ENCODE results near the gene SAMD7.

The SAMD7 gene

DNA sequence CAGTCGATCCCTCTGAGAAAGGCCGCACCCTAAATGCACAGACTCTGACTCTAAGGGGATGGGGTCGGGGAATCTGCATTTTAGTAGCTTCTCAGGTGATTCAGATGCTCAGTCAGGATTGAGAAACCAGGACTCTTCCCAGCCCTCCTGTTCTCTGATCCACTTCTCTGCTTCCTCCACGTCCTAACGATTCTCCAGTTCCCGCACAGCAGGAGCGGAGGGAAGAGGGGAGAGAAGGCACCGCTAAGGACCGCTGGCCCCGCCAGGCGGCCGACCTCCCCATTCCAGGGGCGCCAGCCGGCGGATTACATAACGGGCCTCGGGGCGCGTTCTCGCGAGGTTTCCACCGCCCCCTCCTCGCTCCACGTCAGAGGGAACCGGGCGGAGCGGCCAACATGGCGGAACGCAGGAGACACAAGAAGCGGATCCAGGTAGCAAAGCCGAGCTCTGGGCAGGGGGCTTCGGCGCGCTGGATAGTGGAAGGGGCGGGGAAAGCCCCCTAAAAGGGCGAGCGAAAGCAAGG, 55.1 kb downstream of the SAMD7 start, which contains the start of gene SEC62:
TSS of gene SEC62 (plus strand) at position 380 of the 523 bp plus-strand sequence. CDS start at position 396, 16 bp downstream.
- DNase-seq (ENCODE audit: low read depth): peak; percentile 91

GRCh38 chr3:169966951-169967915, 55.9 kb downstream of the SAMD7 start:
- peak; percentile 23 for DNase-seq (ENCODE audit: low read depth)

- no peak for DNase-seq (ENCODE audit: low read depth)
Observed at GRCh38 chr3:169968224-169968885, 57.0 kb downstream of the SAMD7 start.

GRCh38 chr3:169969174-169970095, 58.1 kb downstream of the SAMD7 start:
- no peak for DNase-seq (ENCODE audit: low read depth)

DNA sequence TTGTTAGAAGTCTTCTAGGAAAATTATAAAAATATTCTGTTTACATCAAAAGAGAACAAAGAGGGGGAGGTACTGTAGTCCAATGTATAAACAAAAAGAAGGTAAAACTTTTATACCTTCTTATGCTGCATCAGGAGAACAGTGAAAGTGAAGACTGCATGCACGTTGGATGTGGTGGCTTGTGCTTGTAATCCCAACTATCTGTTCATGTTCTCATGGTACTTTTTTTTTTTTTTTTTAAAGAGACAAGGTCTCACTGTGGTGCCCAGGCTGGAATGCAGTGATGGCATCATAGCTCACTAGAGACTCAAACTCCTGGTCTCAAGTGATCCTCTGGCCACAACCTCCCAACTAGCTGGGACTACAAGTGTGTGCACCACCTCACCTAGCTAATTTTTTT, 59.5 kb downstream of the SAMD7 start:
- DNase-seq (ENCODE audit: low read depth): no peak

- DNase-seq (ENCODE audit: low read depth): no peak
Observed at GRCh38 chr3:169971522-169971921, 60.1 kb downstream of the SAMD7 start.

DNA sequence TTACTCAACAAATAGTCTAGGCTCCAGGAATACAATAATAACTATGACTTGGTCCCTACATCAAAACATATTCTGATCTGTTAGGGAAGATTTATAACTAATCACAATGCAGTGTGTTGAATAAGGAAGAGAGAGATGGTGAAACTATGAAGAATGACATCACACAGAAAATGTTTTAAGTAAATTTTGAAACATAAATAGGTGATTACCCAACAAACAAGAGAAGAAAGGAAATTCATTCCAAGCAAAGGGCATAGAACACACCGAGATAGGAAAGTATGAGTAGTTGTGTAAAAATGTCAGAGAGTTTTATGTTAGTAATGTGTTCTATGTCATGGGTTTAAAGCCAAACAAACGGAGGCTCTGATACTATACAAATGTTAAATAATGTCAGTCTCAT, 68.7 kb downstream of the SAMD7 start:
- no peak for DNase-seq (ENCODE audit: low read depth)

- DNase-seq (ENCODE audit: low read depth): no peak
Observed at GRCh38 chr3:169984292-169984691, 72.9 kb downstream of the SAMD7 start.
